GM12878 (cell line): ENCODE data around the gene BMF. TPM values are rescaled to one million over a fixed set of nuclear protein-coding genes. Genes with fewer than 3 reads are reported as not detected.

Experiments
- ATAC-seq: fragments of 200-7000 bp; cut with Tn5 transposase; 3 replicates; pipeline ENCODE4 v1.9.1; 2020; ENCODE audit warnings: mild to moderate bottlenecking, moderate library complexity
- BruUV-seq: library from RNA; stranded (reverse); fragments of 400-500 nt; replicated peaks from 2 replicates; lab custom pipeline; 2021; lab: Mats Ljungman, UMichigan
- CTCF ChIA-PET: fragments of 300-600 bp; sonication (Branson Sonifier 250); formaldehyde crosslinking; extraction: SDS; loops from one replicate; lab custom pipeline; 2021; ENCODE audit warnings: inconsistent platforms; lab: Yijun Ruan, JAX
- POLR2A ChIA-PET: fragments of 350-600 bp; formaldehyde crosslinking; extraction: SDS; loops from one replicate; lab custom pipeline; 2021; ENCODE audit warnings: inconsistent platforms; lab: Charles Lee
- RAD21 ChIA-PET: fragments of 300-600 bp; sonication (Branson Sonifier 250); formaldehyde crosslinking; loops from one replicate; lab custom pipeline; 2023; ENCODE audit warnings: antibody characterized with exemption; ENCODE audit not compliant: unreplicated experiment; lab: Charles Lee
- SMC1A ChIA-PET: fragments of 300-600 bp; sonication (Branson Sonifier 250); formaldehyde crosslinking; loops from one replicate; lab custom pipeline; 2023; ENCODE audit not compliant: unreplicated experiment, uncharacterized antibody; lab: Charles Lee
- DNase-seq: peaks from one replicate; pipeline ENCODE4 v3.0.0-alpha.2; 2011; ENCODE audit warnings: low read depth, low spot score
- FAIRE-seq: peaks from 3 replicates; lab custom pipeline; 2011; peaks lifted over from hg19 to GRCh38; lab: Jason Lieb, UNC
- H2AFZ ChIP-seq: 2 replicates; pipeline ENCODE4 v1.6.0; 2011; ENCODE audit warnings: low read depth, low read length, control low read depth; ENCODE audit not compliant: control insufficient read depth
- H3K27ac ChIP-seq: 2 replicates; pipeline ENCODE4 v1.5.1; 2011; ENCODE audit warnings: control low read depth; ENCODE audit not compliant: control insufficient read depth, insufficient read depth
- H3K27me3 ChIP-seq, 2 experiments: replicated peaks in 1 of 2; 2 replicates each; pipeline versions ENCODE4 v1.6.0 to v1.6.1; 2011; ENCODE audit warnings: low read length in 1 of 2; ENCODE audit not compliant: control insufficient read depth in 2 of 2, insufficient read depth in 2 of 2
- H3K36me3 ChIP-seq, 2 experiments: 2 replicates each; pipeline ENCODE4 v1.5.1; 2011; ENCODE audit warnings: low read length in 1 of 2; ENCODE audit not compliant: control insufficient read depth in 2 of 2, insufficient read depth in 2 of 2
- H3K4me1 ChIP-seq: 2 replicates; pipeline ENCODE4 v1.6.1; 2011; ENCODE audit warnings: mild to moderate bottlenecking, low read length, moderate library complexity, mixed read lengths; ENCODE audit not compliant: control insufficient read depth, insufficient read depth
- H3K4me2 ChIP-seq: 2 replicates; pipeline ENCODE4 v1.6.0; 2011; ENCODE audit warnings: control low read depth; ENCODE audit not compliant: control insufficient read depth, insufficient read depth
- H3K4me3 ChIP-seq: fragments of 200-600 bp; sonication (generic); 2 replicates; pipeline ENCODE4 v1.5.1; 2016
- H3K79me2 ChIP-seq: 2 replicates; pipeline ENCODE4 v1.6.0; 2011; ENCODE audit warnings: low read length; ENCODE audit not compliant: control insufficient read depth, insufficient read depth
- H3K9ac ChIP-seq: 2 replicates; pipeline ENCODE4 v1.8.0; 2011; ENCODE audit warnings: low read length, control low read depth, mixed read lengths; ENCODE audit not compliant: control insufficient read depth, insufficient read depth
- H3K9me3 ChIP-seq: replicated peaks from 3 replicates; pipeline ENCODE4 v1.5.1; 2011; ENCODE audit warnings: mild to moderate bottlenecking, low read length; ENCODE audit not compliant: control insufficient read depth, insufficient read depth
- H4K20me1 ChIP-seq: 2 replicates; pipeline ENCODE4 v1.6.0; 2011; ENCODE audit not compliant: control insufficient read depth, insufficient read depth
- BCLAF1 ChIP-seq: fragments of 450-650 bp; IDR thresholded peaks from 2 replicates; pipeline ENCODE4 v1.6.1; 2017; ENCODE audit warnings: antibody characterized with exemption, mild to moderate bottlenecking, moderate library complexity
- BHLHE40 ChIP-seq, 2 experiments: fragments of 450-650 bp in 1 of 2; IDR thresholded peaks; 2 replicates each; pipeline ENCODE4 v1.6.1; 2011 to 2017; ENCODE audit warnings: low read depth in 2 of 2, borderline replicate concordance in 1 of 2, improper control_type of control experiment in 1 of 2, low read length in 1 of 2, mild to moderate bottlenecking in 1 of 2
- E2F8 ChIP-seq: fragments of 450-650 bp; IDR thresholded peaks from 2 replicates; pipeline ENCODE4 v1.6.1; 2018; ENCODE audit warnings: mild to moderate bottlenecking, low read depth, moderate library complexity; ENCODE audit not compliant: partially characterized antibody
- HDAC6 ChIP-seq: fragments of 200-600 bp; sonication (generic); IDR thresholded peaks from one replicate; pipeline ENCODE4 v1.8.0; 2017; ENCODE audit warnings: antibody characterized with exemption; ENCODE audit not compliant: unreplicated experiment
- SKIL ChIP-seq: fragments of 450-650 bp; IDR thresholded peaks from 2 replicates; pipeline ENCODE4 v1.6.1; 2017; ENCODE audit warnings: mild to moderate bottlenecking, low read depth, inconsistent platforms; ENCODE audit not compliant: poor library complexity, severe bottlenecking
- STAT1 ChIP-seq: fragments of 450-650 bp; conservative IDR thresholded peaks from 2 replicates; pipeline ENCODE4 v1.6.1; 2014; ENCODE audit warnings: antibody characterized with exemption, mild to moderate bottlenecking
- TCF7 ChIP-seq: IDR thresholded peaks from 2 replicates; pipeline ENCODE4 v1.6.1; 2014; ENCODE audit warnings: antibody characterized with exemption, borderline replicate concordance
- ZBTB4 ChIP-seq: fragments of 450-650 bp; formaldehyde crosslinking; IDR thresholded peaks from 2 replicates; pipeline ENCODE4 v1.4.0; 2022; ENCODE audit warnings: mild to moderate bottlenecking, moderate library complexity
- WGBS: methylation state at CpG from one replicate; pipeline ENCODE4 v1.1.6; 2016; ENCODE audit warnings: low lambda C conversion rate; ENCODE audit not compliant: insufficient replicate concordance, insufficient coverage; ENCODE audit errors: missing lambda C conversion rate; 5-methylcytosine and 5-hydroxymethylcytosine counted together
- in situ Hi-C: fragments of 300-500 bp; cut with MboI; formaldehyde crosslinking; loops from 9 replicates; pipeline ENCODE4 v1.14.3; 2018; ENCODE audit warnings: mixed read lengths
- intact Hi-C: fragments of 100-400 bp; cut with micrococcal nuclease; formaldehyde crosslinking; loops from one replicate; pipeline ENCODE4 v1.14.2; 2022; ENCODE audit not compliant: unreplicated experiment
- polyA plus RNA-seq, 11 experiments: library from polyadenylated mRNA; depleted of rRNA in 4 of 11; unstranded in 6 of 11; stranded (reverse) in 5 of 11; fragments of >200 nt; fragmentation: Nextera tagmentation in 4 of 11; fragmentation: Illumina TruSeq in 1 of 11; extraction: Ambion mirVana in 4 of 11; extraction: Trizol in 1 of 11; gene quantifications; 1 replicate in 1 of 11; 2 replicates in 10 of 11; pipeline versions ENCODE4 v1.2.1 to v1.2.3, GENCODE V29; 2011 to 2016; ENCODE audit warnings: inconsistent platforms in 2 of 11, missing spikeins in 2 of 11, low read depth in 1 of 11
- total RNA-seq, 4 experiments: library from RNA; depleted of rRNA in 3 of 4; stranded (reverse); fragments of >200 nt in 3 of 4; fragmentation: Illumina TruSeq in 1 of 4; extraction: Trizol in 1 of 4; gene quantifications; 2 replicates each; pipeline versions ENCODE4 v1.2.1 to v1.2.3, GENCODE V29; 2013 to 2021

BMF gene
- total and polyA plus RNA-seq, 10 of the 15 experiments (the other 5 are each of a cell fraction or from before 2014, with no cell fraction given): 0.82 to 34.9 (median 16.9) TPM

GRCh38 chr15:40069178-40070165 is 39.2 kb downstream of the BMF start:
- in situ Hi-C loops: no loop called here
- no peak for FAIRE-seq
- Histone ChIP-seq H3K36me3 (no peaks in the 10 kb centered on the region), H3K4me1 (peaks cover 36% of the 10 kb centered on the region), H3K9me3 (no peaks in the 10 kb centered on the region; the same call in 2 of the 3 replicates), H3K4me3 (no peak overlapping the region; the same call in 1 of the 2 replicates), H3K27ac (peak overlapping the region; percentile 66), H3K9ac (peak overlapping the region; percentile 47; the same call in 1 of the 2 replicates), H4K20me1 (no peaks in the 10 kb centered on the region), H3K27me3 (no peaks in the 10 kb centered on the region), H3K79me2 (no peaks in the 10 kb centered on the region), H2AFZ (peak overlapping the region; percentile 82), H3K4me2 (peak overlapping the region; percentile 57)
- ChIA-PET POLR2A (interaction anchor here (1.0 to 12.9 kb wide), 5 partner anchors 10 to 37 kb away, joined by 5 to 208 read pairs (median 5); no protein-coding TSS in a partner anchor), CTCF (interaction anchor here (1.5 to 23.9 kb wide), 3 partner anchors 22 to 33 kb away, joined by 7 to 578 read pairs (median 9); partner anchors contain the start of gene BMF), SMC1A (interaction anchor here (1.0 to 43.9 kb wide), 8 partner anchors 9 to 100 kb away, joined by 3 to 981 read pairs (median 6); partner anchors contain the start of gene BMF), RAD21 (interaction anchor here (1.3 to 21.0 kb wide), 5 partner anchors 14 to 136 kb away, joined by 4 to 509 read pairs (median 7); partner anchors contain the start of genes BMF and EIF2AK4)
- peak; percentile 88 for ATAC-seq
- intact Hi-C loops: loop anchor here (1.0 kb wide), 1 partner anchor 29 kb away; no protein-coding TSS in a partner anchor
- no TSS peak for BruUV-seq
- no peak for DNase-seq
- 21% methylated on average over 28 of the region's 32 CpGs for WGBS
- TF ChIP-seq HDAC6 (no peak), STAT1 (no peak), E2F8 (no peak), TCF7 (no peak), BHLHE40 (IDR thresholded peaks at IDR 0.05; ENCODE audit: borderline replicate concordance in 1 of 2, low read depth in 2 of 2, low read length in 1 of 2) (peak; percentile 19 to 89; a peak in 3 of 4 replicates), BCLAF1 (no peak), ZBTB4 (CRISPR knock-in tag) (peak; percentile 68), SKIL (no peak)
